HEK293 (cell line): Measurements from ENCODE around the gene FILIP1L.
A peak's percentile ranks its signal among the peaks of the same experiment; 100 is the strongest.

Source experiments
- CTCF ChIP-seq: fragments of 450-650 bp; formaldehyde crosslinking; IDR thresholded peaks from 2 replicates; pipeline ENCODE4 v1.5.1; 2016; ENCODE audit warnings: missing biosample characterization, missing genetic modification characterization
- OSR2 ChIP-seq: fragments of 450-650 bp; formaldehyde crosslinking; IDR thresholded peaks from 2 replicates; pipeline ENCODE4 v1.5.1; 2016; ENCODE audit warnings: missing biosample characterization, missing genetic modification characterization
- SETDB1 ChIP-seq: IDR thresholded peaks from one replicate; pipeline ENCODE4 v1.6.1; 2017; ENCODE audit warnings: mild to moderate bottlenecking, low read length, moderate library complexity, mixed read lengths; ENCODE audit not compliant: insufficient read length
- ZBTB26 ChIP-seq: fragments of 450-650 bp; formaldehyde crosslinking; optimal IDR thresholded peaks from 2 replicates; pipeline ENCODE3; 2016; ENCODE audit warnings: missing biosample characterization, mild to moderate bottlenecking, missing genetic modification characterization
- ZBTB49 ChIP-seq: fragments of 450-650 bp; formaldehyde crosslinking; IDR thresholded peaks from 2 replicates; pipeline ENCODE4 v1.5.1; 2016; ENCODE audit warnings: missing biosample characterization, missing genetic modification characterization, low read depth
- ZEB2 ChIP-seq: fragments of 450-650 bp; formaldehyde crosslinking; IDR thresholded peaks from 2 replicates; pipeline ENCODE4 v1.5.1; 2016; ENCODE audit warnings: missing biosample characterization, missing genetic modification characterization
- ZNF10 ChIP-seq: fragments of 450-650 bp; formaldehyde crosslinking; IDR thresholded peaks from 2 replicates; pipeline ENCODE4 v1.5.1; 2017; ENCODE audit warnings: missing biosample characterization, missing genetic modification characterization
- ZNF146 ChIP-seq: fragments of 450-650 bp; formaldehyde crosslinking; IDR thresholded peaks from 2 replicates; pipeline ENCODE4 v1.5.1; 2016; ENCODE audit warnings: missing biosample characterization, missing genetic modification characterization
- ZNF174 ChIP-seq: fragments of 450-650 bp; formaldehyde crosslinking; IDR thresholded peaks from 2 replicates; pipeline ENCODE4 v1.5.0; 2017; ENCODE audit warnings: missing biosample characterization, mild to moderate bottlenecking, missing genetic modification characterization
- ZNF175 ChIP-seq: fragments of 450-650 bp; formaldehyde crosslinking; IDR thresholded peaks from 2 replicates; pipeline ENCODE4 v1.5.1; 2016; ENCODE audit warnings: missing biosample characterization, missing genetic modification characterization
- ZNF280D ChIP-seq: fragments of 450-650 bp; formaldehyde crosslinking; IDR thresholded peaks from 2 replicates; pipeline ENCODE4 v1.5.1; 2016; ENCODE audit warnings: missing biosample characterization, missing genetic modification characterization
- ZNF335 ChIP-seq: fragments of 450-650 bp; formaldehyde crosslinking; conservative IDR thresholded peaks from 2 replicates; pipeline ENCODE4 v1.5.1; 2016; ENCODE audit warnings: missing biosample characterization, missing genetic modification characterization
- ZNF350 ChIP-seq: fragments of 450-650 bp; formaldehyde crosslinking; IDR thresholded peaks from 2 replicates; pipeline ENCODE4 v1.5.0; 2017; ENCODE audit warnings: missing biosample characterization, mild to moderate bottlenecking, missing genetic modification characterization
- ZNF404 ChIP-seq: fragments of 450-650 bp; formaldehyde crosslinking; IDR thresholded peaks from 2 replicates; pipeline ENCODE4 v1.5.1; 2017; ENCODE audit warnings: missing biosample characterization, missing genetic modification characterization
- ZNF560 ChIP-seq: fragments of 450-650 bp; formaldehyde crosslinking; IDR thresholded peaks from 2 replicates; pipeline ENCODE4 v1.5.1; 2017; ENCODE audit warnings: missing biosample characterization, missing genetic modification characterization, borderline replicate concordance
- ZNF610 ChIP-seq: fragments of 450-650 bp; formaldehyde crosslinking; IDR thresholded peaks from 2 replicates; pipeline ENCODE4 v1.5.1; 2016; ENCODE audit warnings: missing biosample characterization, missing genetic modification characterization, borderline replicate concordance
- ZNF660 ChIP-seq: fragments of 450-650 bp; IDR thresholded peaks from 2 replicates; pipeline ENCODE4 v1.5.1; 2018; ENCODE audit warnings: missing biosample characterization, mild to moderate bottlenecking, missing genetic modification characterization
- ZNF785 ChIP-seq: fragments of 450-650 bp; formaldehyde crosslinking; IDR thresholded peaks from 2 replicates; pipeline ENCODE4 v1.5.1; 2016; ENCODE audit warnings: missing biosample characterization, missing genetic modification characterization
- ZSCAN16 ChIP-seq: fragments of 450-650 bp; formaldehyde crosslinking; IDR thresholded peaks from 2 replicates; pipeline ENCODE4 v1.5.1; 2016; ENCODE audit warnings: missing biosample characterization, missing genetic modification characterization
- ZSCAN23 ChIP-seq: fragments of 450-650 bp; formaldehyde crosslinking; IDR thresholded peaks from 2 replicates; pipeline ENCODE4 v1.5.1; 2016; ENCODE audit warnings: missing biosample characterization, missing genetic modification characterization
- TF ChIP-seq, protein P1 (sequence below): fragments of 450-650 bp; formaldehyde crosslinking; IDR thresholded peaks from 2 replicates; pipeline ENCODE4 v1.5.1; 2017; ENCODE audit warnings: missing biosample characterization, missing genetic modification characterization
- TF ChIP-seq, protein P2 (sequence below): fragments of 450-650 bp; formaldehyde crosslinking; IDR thresholded peaks from 2 replicates; pipeline ENCODE4 v1.5.1; 2016; ENCODE audit warnings: missing biosample characterization, missing genetic modification characterization

The FILIP1L gene

DNA sequence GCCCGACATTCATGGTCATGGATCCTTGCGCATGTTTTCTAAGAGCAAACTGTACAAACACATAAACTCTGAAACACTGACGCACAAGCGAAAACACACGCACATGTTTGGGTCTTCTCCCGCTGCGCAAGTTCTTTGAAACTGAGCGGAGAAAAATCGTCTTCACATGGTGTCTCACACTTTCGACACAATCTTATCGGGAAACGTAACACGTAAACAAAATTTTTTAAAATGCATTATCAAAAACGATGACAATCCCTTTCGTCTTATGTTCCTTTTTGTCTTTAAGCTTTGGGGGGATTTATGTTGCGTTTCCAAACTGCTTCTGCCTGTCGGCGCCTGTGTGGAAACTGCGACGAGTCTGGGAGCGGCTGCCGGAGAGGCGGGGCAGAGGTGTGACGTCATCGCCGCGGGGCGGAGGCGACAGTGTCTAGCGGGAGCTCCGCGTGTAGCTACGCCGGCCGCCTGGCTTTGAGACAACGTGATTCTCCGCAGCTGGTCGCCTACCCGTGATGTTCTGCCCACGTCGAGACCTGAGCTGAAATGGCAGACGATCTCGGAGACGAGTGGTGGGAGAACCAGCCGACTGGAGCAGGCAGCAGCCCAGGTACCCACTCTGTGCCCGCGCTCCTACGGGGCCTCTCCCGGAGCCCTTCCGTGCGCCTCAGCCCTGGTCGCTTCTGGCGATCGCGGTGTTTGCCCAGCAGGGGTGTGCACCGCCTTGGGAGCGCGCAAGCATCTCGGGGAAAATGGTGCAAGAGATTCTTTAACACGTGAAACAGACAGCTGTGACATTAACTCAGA is 296.7 kb downstream of the FILIP1L start, which contains the start of gene CMSS1 (continued):
- peak; percentile 49; the same call in 1 of the 2 replicates for TF ChIP-seq CTCF (tag by site-specific recombination)
- TF ChIP-seq, protein P1, sequence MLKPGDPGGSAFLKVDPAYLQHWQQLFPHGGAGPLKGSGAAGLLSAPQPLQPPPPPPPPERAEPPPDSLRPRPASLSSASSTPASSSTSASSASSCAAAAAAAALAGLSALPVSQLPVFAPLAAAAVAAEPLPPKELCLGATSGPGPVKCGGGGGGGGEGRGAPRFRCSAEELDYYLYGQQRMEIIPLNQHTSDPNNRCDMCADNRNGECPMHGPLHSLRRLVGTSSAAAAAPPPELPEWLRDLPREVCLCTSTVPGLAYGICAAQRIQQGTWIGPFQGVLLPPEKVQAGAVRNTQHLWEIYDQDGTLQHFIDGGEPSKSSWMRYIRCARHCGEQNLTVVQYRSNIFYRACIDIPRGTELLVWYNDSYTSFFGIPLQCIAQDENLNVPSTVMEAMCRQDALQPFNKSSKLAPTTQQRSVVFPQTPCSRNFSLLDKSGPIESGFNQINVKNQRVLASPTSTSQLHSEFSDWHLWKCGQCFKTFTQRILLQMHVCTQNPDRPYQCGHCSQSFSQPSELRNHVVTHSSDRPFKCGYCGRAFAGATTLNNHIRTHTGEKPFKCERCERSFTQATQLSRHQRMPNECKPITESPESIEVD (tag by site-specific recombination), result no peak
- no peak; the same call in 1 of the 2 replicates for TF ChIP-seq ZNF174
- no peak; the same call in 1 of the 2 replicates for TF ChIP-seq ZNF350
- TF ChIP-seq ZNF175, result no peak
- TF ChIP-seq ZNF660 (tag by site-specific recombination), result peak; percentile 52
- no peak for TF ChIP-seq ZSCAN16 (tag by site-specific recombination)
- TF ChIP-seq, protein P2, sequence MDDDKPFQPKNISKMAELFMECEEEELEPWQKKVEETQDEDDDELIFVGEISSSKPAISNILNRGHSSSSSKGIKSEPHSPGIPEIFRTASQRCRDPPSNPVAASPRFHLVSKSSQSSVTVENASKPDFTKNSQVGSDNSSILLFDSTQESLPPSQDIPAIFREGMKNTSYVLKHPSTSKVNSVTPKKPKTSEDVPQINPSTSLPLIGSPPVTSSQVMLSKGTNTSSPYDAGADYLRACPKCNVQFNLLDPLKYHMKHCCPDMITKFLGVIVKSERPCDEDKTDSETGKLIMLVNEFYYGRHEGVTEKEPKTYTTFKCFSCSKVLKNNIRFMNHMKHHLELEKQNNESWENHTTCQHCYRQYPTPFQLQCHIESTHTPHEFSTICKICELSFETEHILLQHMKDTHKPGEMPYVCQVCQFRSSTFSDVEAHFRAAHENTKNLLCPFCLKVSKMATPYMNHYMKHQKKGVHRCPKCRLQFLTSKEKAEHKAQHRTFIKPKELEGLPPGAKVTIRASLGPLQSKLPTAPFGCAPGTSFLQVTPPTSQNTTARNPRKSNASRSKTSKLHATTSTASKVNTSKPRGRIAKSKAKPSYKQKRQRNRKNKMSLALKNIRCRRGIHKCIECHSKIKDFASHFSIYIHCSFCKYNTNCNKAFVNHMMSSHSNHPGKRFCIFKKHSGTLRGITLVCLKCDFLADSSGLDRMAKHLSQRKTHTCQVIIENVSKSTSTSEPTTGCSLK (tag by site-specific recombination), result no peak
- TF ChIP-seq ZNF785 (tag by site-specific recombination), result no peak
- peak; percentile 87 for TF ChIP-seq ZBTB26
- TF ChIP-seq ZEB2, result peak; percentile 84
- peak; percentile 70 for TF ChIP-seq SETDB1
- TF ChIP-seq ZNF560 (tag by site-specific recombination), result no peak
- TF ChIP-seq ZBTB49, result no peak
- TF ChIP-seq ZNF146 (tag by site-specific recombination), result 0 out of 2 replicates have a peak, but pooled peaks have one; percentile 3
- TF ChIP-seq OSR2 (tag by site-specific recombination), result 0 out of 2 replicates have a peak, but pooled peaks have one; percentile 10
- TF ChIP-seq ZNF404, result no peak
- TF ChIP-seq ZNF280D, result no peak
- peak; percentile 99 for TF ChIP-seq ZNF335 (tag by site-specific recombination)
- peak; percentile 60; the same call in 1 of the 2 replicates for TF ChIP-seq ZNF10 (tag by site-specific recombination)
- TF ChIP-seq ZSCAN23 (tag by site-specific recombination), result peak; percentile 30; the same call in 1 of the 2 replicates
- peak; percentile 96 for TF ChIP-seq ZNF610
- TF ChIP-seq, all 188 proteins: peak for 71
